Thyroid gland (tissue), 4 donors: ENCODE results near the gene SUGP2.

ENCODE experiments used
- CTCF ChIP-seq, 6 experiments: fragments of 200-600 bp in 3 of 6; fragments of 450-650 bp in 3 of 6; sonication (generic) in 3 of 6; IDR thresholded peaks; one replicate each; pipeline ENCODE4 v1.5.1; 2016 to 2019; ENCODE audit warnings: antibody characterized with exemption in 6 of 6, mild to moderate bottlenecking in 2 of 6, inconsistent platforms in 1 of 6, moderate library complexity in 1 of 6
- POLR2A ChIP-seq, 2 donors: fragments of 450-650 bp; IDR thresholded peaks; one replicate each; pipeline ENCODE4 v1.6.1; 2017; ENCODE audit warnings: antibody characterized with exemption in 2 of 2, mild to moderate bottlenecking in 2 of 2, moderate library complexity in 1 of 2

GRCh38 chr19:18989316-18989715 is 44.0 kb downstream of the SUGP2 start:
- TF ChIP-seq CTCF (IDR thresholded peaks at IDR 0.05): no peak
- TF ChIP-seq POLR2A (IDR thresholded peaks at IDR 0.05): no peak
